NCI-H2107 treated with DMSO at 0.1 percent for 48 hours (cell line): ENCODE measurements around the gene B3GALNT1.
"Not testable (repeated sequence)": the region's sequence is repeated elsewhere in the genome, so short reads cannot be mapped to it uniquely, and the experiment has no call there.

Experiments used
- DNase-seq: peaks from one replicate; lab custom pipeline; 2025; ENCODE audit not compliant: unreplicated experiment; lab: John Stamatoyannopoulos, UW

Gene B3GALNT1

DNA sequence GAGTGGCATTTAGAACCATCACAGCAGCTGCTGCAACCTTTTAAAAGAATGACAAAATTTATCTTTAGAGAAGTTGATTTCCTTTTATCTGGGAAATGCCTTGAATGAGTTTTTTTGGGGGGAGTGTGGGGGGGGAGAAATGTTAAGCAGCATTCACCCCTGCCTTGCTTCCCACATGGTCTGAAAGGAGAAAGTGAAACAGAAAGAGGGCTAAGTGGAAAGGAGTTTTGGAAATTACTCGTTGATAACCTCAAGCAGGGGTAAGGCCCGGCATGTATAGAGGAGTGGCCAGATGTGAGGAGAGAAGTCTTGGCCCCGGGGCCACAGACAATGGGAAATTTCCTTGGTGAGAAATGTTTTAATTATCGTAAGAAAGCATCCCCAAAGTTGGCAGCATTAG, 23.5 kb downstream of the B3GALNT1 start:
- DNase-seq = no peak

DNA sequence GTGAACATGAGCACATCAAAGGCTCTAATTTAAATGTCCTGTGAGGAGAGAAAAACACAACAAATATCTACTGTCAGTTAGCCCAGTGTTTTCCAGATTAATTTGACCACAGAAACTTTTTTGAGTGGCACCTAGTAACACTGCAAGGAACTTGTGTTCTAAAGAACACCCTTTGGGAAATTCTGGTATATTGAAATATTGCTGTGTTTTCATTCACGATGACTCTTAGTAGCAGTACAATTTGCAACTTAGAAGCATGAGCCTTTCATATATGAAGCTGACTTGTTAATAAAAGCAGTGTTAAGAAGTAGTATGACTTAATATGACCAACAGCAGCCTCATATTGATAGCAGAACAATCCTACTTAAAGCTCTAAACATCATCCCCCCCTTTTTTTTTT, 32.0 kb downstream of the B3GALNT1 start:
- DNase-seq = no peak

DNA sequence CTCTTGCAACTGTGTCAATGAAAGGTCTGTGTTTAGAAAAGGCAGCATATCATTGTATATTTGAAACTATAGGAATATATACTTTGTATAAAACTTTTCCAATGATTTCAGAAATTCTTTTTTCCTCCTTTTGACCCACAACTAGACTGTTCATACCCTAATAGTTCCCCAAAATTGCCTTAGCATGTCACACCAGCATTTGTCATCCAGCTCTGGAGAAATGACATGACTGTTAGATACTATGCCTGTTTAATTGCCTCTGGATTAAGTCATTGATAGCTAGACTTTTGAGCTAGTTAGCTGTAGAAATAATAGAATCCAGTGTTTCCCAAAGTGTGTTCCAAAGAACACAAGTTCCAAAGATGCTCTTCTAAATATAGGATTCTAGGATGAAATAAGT, 32.4 kb downstream of the B3GALNT1 start:
- no peak for DNase-seq

DNA sequence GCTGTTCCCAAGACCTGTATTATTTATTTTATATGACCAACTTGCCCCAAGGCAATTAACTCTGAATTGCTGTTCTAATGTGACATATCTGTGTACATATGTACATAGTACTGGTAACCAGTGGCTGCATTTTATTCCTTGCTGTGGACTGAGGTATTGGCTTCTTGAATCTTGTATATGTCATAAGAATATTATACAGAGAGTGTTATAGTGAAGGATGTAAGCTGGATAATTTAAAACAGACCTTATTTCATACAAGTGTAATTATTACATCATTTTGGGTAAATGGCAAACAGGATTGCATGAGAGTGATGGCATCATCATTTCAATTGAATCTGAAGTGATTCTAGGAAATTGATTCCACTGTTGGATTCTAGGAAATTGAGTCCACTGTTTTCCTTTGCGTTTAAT, 32.9 kb downstream of the B3GALNT1 start:
- no peak for DNase-seq

DNA sequence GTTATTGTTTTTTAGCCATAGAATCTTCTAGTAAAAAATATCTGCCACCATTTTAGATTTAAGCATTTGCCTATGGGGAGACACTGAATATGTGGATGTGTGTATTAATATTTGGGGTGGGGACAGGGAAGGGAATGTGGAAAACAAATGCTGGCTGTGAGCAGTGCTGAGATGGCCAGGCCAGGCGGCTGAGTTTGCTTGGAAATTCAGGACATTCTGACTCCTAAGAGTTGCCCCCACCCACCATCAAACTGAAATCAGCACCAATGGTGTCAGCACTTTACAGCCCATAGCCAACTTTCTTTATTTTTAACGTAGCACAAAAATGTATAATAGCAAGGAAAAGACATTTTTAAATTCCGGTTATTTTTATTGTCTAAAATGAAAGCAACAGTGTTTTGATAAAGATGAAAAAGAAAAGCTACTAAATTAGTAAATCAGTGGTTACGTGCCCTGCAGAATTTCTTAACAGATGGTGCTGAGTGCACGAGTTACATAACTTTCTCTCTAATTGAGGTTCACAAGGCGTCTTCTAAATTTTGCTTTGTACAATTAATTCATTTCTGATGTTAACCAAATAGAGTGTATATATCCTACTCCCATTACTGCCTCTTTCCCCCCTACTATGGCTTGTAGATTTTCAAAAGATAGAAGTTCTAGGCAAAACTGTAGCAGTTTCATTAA, 34.0 kb downstream of the B3GALNT1 start:
- no peak for DNase-seq

DNA sequence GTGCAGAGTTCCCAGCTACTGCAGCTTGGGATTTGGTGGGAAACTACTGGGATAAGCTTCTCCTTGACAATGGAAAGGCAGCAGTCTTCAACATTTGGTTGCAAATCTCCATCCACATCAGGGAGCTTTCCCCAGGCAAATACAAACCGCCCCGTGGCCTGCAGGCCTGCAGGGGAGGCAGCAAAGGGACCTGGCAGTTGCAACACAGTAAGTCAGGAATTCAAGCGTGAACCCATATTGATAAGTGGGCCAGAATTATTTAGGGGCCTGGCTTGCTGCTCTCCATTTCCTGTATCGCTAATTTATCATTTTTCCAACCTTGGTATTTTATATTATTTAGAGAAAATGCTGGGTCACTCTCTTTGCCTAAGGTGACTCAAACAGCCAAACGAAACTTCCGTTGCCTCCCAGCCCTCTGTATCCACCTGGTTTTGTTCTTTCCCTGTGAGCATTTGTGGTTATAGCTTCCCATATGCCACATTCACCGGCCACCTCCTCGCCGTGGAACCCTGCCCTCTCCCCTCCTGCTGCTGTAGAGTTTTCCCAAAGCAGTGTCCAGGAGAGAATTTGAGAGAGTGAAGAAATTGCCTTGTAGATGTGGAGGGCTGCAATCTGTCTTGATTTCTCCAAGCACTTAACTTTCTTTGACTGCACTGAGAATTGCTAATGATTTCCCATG, 34.8 kb downstream of the B3GALNT1 start:
- peak; percentile 57 for DNase-seq

DNA sequence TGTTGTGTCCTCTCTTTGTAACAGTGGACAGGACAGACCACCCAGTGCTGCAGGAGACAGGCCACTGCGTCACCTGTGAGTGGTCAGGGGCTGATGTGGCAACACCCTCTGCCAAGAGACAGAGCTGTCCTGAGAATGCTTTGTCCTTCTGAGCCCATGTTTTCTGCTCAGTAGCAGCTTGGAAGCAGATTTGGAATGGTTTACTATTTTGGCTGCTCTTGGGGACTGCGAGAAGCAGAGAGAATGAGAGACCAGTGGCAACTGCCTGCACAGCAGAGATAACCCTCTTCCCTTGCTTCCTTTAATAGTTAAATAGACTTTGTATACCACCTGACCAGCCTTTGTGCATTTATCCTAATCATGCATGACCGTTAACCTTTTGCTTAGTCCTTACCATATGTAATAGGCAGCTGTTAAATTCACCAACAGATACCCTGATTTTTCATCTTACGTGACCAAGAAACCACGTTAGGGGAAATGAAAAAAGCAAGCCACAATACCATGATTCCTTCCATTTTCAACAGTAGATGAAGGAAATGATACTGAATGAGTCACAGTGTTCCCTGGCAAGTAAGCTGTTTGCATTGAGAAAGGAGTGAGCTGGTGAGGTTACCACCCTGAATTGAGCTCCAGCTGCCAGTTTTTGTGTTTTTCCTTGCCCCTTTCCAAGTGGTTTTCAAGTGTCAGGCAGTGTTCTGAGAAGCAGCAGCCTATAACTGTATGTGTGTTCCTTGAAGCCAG, 35.5 kb downstream of the B3GALNT1 start:
- peak; percentile 92 for DNase-seq

DNA sequence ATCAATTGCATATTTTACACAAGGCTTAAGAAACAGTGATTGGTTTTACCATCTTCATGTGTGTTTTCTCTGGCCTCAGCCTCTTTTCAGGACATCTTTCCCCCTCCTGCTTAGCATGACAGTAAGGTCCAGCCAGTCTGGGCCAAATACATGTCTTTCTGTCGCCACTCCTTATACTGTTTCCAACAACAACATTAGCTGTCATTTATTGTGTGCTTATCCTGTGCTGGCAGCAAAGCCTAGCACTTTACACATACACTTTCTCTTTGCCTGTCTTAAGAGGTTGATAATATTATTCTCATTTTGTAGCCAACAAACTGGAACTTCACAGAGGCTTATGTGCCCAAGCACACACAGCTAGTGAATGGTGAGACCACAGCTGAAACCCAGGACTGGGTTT, 37.8 kb downstream of the B3GALNT1 start:
- DNase-seq = no peak

DNA sequence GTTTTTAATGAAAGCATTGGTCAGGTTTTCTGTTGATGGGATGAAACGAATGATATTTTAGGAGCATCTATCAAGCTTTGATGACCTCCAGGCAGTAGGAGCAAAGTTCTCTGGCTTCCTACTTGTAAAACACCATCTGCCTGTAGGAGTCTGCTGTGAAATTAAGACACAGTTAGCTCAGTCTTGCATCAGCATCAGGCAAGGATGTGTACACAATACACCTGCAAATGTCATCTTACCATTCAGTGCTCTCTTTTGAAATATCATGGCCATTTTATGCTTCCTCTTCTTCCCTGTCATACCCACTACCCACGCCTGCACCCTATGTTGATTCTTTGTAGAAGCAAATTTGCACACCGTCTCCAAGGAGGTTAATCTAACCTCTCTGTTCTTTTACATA, 38.2 kb downstream of the B3GALNT1 start:
- peak; percentile 53 for DNase-seq

DNA sequence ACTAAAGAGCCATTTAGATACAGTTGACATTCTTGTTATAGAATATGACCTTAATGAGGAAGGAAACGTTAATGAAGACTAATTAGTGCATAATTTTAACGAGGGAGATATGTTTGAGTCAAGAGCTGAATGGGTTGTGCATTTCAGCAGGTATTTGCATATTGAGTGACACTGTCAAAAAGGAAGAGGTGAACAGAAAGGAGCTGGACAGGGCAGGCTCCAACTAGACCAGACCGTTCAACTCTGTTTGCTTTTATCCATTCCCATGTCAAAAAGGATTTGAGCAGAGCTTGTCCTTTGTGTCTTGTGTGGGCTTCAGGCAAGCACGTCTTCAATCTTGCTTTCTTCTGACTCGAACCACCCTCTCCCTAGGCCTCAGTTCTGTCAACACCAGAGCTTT, 40.7 kb downstream of the B3GALNT1 start:
- DNase-seq = no peak

DNA sequence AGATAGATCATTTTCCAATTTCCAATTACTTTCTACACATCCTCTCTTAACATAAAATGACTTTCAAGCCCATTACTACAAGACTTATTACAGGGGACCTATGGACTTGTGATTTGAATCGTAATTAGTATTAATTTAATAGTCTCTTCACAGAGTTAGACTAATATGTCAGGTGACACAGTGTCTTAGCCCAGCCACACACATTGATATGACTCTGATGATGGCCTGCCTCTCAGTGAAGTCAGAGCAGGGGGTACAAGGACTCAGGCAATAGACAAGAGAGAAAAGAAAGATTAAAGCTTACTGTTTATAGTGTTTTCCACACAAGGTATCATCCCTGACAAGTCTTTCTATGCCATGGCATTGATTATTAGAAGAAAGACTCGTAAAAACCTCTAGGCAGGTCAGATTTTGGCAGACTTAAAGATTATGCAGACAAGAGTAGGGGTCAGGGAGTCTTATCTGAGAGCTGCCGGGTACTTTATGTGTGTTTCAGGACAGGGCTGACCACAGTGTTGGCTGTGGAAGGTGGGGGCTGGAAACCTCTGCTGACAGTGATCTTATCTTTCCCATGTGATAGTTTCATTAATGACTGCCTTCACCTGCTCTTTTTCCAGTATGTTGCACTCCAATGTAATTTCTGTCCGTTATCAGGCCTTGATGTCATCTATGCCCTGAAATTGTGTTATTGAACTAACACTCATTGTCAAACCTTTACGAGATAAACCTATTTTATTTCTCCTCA, 50.1 kb downstream of the B3GALNT1 start:
- DNase-seq = no peak

DNA sequence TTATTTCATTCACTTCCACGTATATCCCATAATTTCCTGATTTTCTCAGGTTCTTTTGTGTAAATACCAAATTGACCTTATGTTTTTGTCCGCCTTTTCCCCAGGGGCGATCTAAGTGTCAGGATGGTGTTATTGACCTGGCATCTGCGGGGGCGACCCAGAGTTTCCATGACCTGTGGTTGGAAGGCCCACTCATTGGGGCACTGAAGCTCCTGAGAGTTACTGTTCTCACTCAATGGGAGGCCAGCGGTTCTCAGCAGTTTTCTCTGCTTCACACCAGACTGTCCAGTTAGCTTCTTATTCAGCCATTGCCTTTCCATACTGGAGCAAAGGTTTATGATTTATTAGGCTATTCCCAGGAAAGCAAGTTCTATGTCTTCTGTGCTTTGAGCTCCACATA, 53.3 kb downstream of the B3GALNT1 start:
- DNase-seq = no peak

DNA sequence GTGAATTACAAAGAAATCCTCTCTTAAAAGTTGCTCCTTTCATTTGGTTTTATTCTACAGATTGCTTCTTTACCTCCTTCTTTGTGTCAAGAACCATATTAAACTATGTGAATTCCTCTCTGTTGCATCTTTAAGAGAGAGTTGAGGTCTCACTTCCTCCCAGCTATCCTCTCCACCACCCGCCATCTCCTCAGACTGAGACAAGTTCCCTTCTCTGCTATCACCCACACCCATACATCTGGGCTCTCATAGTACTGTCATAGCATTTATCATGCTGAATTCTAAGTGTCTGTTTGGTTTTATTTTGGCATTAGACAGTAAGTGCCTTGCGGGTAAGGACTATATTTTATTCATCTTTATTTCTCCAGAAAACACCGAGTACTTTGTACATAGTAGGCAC, 54.2 kb downstream of the B3GALNT1 start:
- no peak for DNase-seq

DNA sequence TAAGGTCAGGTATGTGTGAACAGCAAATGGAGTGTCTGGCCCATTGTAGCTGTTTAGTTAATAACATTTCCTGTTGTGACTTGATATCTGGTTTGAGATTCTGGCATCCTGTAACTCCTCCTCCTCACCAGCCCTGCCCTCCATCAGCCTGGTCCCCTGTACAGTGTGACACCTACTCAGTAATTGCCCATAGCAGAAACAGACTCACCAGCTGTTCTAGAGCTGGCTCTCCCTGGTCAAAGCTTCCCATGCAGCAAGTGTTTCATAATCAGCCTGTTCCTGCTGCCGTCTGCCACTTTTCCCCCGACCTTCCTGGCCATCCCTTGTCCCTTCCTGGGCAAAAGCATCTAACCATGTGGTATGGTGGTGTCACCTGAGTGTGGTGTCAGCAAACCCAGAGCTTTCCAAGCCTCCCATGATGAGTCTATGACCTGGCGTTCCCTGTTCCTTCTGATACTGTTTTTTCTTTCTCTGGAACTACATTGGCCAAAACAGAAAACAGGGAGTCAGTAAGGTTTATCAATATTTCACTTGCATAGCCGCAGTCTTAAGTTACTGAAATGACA, 55.4 kb downstream of the B3GALNT1 start:
- no peak for DNase-seq

DNA sequence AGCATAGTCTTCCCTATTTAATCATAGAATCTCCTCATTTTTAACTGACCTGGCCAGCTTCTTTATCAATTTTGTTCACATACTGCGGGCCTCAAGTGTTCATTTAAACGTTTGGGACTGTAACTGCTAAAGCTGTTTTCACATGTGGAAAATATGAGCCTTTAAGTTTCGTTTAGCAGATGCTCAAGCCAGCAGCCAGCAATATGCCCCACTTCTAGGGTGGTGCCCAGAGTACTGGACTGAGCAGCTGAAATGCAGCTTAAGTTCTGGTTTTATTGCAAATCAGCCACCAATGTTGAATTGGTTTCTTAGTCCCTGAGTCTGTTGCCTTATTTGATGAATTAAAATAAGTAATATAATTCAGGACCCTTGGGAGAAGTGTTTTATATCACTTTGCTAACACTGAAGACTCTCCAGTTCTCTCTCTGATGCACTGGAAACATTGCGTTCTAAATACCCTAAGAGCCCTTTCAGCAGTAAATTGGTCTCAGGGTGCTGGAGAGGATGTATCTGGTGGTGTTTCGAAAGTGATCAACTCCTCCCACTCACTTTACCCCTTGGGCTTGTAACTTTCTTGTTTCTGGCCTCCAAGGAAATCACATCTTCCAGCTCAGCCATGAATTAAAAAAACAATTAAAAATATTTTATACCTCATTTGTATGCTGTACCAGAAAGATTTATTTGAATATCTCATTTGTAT, 61.7 kb downstream of the B3GALNT1 start:
- no peak for DNase-seq

DNA sequence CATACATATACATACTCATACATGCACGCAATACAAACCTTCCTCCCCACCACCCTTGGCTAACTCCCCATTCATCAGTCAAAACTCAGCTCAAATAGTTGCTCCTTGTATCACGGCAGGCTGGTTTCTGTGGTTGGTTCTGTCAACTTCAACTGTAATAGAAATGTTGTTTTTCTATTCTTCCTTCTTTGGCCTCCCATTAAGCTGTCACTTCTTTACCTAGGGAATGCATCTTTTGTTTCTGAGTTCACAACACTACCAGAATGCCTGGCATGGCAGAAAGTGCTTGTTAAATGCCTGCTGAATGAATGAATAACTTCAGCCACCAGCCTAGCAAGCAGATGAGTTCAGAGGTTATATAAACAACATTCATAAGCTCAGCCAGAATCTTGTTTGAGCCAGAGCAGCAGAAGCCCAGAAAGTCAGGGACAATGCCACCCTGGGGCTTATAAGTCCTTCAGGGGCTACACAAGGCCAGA, 63.1 kb downstream of the B3GALNT1 start:
- DNase-seq = no peak

DNA sequence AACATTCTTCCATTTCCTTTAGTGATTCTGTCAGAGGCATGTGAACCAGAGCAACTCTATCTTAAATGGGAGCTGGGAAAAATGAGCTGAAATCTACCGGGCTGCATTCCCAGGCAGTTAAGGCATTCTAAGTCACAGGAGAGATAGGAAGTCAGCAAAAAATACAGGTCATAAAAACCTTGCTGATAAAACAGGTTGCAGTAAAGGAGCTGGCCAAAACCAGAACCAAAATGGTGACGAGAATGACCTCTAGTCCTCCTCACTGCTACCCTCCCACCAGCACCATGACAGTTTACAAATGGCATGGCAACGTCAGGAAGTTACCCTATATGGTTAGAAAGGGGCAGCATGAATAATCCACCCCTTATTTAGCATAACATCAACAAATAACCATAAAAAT, 66.4 kb downstream of the B3GALNT1 start:
- no peak for DNase-seq

DNA sequence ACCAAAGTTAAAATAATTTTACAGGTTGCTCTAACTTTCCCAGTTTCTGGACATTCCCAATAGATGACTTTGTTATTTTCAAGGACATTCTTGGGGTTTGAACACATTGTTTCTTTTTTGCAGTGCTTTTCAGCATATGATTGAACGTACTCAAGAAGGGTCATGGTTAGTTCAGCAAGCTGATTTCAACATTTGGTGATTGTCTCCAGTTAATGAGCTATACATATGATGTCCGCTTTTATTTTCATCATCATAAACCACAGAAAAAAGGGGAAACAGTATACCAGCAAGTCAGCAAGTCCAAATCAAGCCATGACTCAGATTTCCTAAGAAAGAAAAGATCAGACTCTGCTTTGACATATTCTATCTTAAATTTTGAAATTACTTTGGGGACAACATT, 69.4 kb downstream of the B3GALNT1 start:
- no peak for DNase-seq

DNA sequence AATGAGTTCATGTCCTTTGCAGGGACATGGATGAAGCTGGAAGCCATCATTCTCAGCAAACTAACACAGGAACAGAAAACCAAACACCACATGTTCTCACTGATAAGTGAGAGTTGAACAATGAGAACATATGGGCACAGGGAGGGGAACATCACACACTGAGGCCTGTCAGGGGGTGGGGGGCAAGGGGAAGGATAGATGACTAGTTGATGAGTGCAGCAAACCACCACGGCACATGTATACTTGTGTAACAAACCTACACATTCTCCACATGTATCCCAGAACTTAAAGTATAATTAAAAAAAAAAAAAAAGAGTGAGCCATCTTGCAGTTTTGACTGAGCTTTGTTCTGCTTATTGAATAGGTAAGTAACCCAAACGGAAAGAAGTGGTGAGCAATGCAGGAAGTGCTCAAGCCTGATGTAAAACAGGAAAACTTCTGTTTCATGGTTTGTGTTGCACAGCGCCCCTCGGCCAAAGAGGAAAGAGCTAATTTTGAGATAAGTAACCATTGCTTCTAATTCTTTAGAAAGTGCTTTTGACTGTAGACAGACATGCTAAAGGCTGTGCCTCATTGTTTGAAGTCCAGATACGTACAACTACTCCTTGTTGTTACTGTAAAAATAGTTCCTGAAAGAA, 70.1 kb downstream of the B3GALNT1 start:
- not testable (repeated sequence) for DNase-seq
